ENCODE results near the gene MRNIP.

- no peak for TF ChIP-seq CTCF (IDR thresholded peaks at IDR 0.05; ENCODE audit: low read length)
- no peak for TF ChIP-seq EZH2 (IDR thresholded peaks at IDR 0.05; ENCODE audit: borderline replicate concordance, low read length)
Observed at GRCh38 chr5:179905161-179905560, 46.5 kb upstream of the MRNIP start.

Data from OCI-LY1 (cell line).